HEK293 (cell line): Measurements from ENCODE around the gene NAA35.

Experiments used
- YY2 ChIP-seq: fragments of 450-650 bp; formaldehyde crosslinking; IDR thresholded peaks from 2 replicates; pipeline ENCODE4 v1.5.1; 2016; ENCODE audit warnings: missing biosample characterization, missing genetic modification characterization
- TF ChIP-seq, protein P1 (sequence below): fragments of 450-650 bp; formaldehyde crosslinking; IDR thresholded peaks from 2 replicates; pipeline ENCODE4 v1.5.1; 2016; ENCODE audit warnings: missing biosample characterization, missing genetic modification characterization
- TF ChIP-seq, protein P2 (sequence below): fragments of 450-650 bp; formaldehyde crosslinking; IDR thresholded peaks from 2 replicates; pipeline ENCODE4 v1.5.1; 2016; ENCODE audit warnings: missing biosample characterization, missing genetic modification characterization

DNA sequence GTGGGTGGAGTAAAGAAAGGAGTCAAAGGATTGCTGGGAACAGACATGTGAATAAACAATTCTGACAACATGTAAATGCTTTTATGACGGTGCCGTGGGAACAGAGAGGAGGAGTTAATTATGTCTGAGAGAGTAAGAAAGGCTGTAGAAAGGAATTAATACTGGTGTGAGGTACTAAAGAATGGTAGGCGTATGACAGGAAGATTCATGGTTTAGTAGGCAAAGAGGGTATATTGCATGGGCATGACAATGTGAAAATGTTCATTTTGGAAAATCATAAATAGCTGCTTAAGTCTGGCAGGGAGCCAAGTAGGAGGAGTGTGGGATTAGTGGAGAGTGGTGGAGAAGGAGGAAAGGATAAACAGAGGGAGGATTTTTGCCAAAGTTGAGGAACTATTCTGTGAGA, 19.7 kb downstream of the NAA35 start:
- TF ChIP-seq, protein P1, sequence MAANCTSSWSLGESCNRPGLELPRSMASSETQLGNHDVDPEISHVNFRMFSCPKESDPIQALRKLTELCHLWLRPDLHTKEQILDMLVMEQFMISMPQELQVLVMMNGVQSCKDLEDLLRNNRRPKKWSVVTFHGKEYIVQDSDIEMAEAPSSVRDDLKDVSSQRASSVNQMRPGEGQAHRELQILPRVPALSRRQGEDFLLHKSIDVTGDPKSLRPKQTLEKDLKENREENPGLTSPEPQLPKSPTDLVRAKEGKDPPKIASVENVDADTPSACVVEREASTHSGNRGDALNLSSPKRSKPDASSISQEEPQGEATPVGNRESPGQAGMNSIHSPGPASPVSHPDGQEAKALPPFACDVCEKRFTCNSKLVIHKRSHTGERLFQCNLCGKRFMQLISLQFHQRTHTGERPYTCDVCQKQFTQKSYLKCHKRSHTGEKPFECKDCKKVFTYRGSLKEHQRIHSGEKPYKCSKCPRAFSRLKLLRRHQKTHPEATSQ (tag by site-specific recombination): no peak
- no peak for TF ChIP-seq YY2
- TF ChIP-seq, protein P2, sequence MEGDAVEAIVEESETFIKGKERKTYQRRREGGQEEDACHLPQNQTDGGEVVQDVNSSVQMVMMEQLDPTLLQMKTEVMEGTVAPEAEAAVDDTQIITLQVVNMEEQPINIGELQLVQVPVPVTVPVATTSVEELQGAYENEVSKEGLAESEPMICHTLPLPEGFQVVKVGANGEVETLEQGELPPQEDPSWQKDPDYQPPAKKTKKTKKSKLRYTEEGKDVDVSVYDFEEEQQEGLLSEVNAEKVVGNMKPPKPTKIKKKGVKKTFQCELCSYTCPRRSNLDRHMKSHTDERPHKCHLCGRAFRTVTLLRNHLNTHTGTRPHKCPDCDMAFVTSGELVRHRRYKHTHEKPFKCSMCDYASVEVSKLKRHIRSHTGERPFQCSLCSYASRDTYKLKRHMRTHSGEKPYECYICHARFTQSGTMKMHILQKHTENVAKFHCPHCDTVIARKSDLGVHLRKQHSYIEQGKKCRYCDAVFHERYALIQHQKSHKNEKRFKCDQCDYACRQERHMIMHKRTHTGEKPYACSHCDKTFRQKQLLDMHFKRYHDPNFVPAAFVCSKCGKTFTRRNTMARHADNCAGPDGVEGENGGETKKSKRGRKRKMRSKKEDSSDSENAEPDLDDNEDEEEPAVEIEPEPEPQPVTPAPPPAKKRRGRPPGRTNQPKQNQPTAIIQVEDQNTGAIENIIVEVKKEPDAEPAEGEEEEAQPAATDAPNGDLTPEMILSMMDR (tag by site-specific recombination): no peak
